ENCODE data around the gene GNAT2.

Gene GNAT2

GRCh38 chr1:109557520-109557919 lies 61.9 kb downstream of the GNAT2 start:
- H3K27ac Mint-ChIP-seq, result peak overlapping the region; percentile 38
- no peak overlapping the region for H3K4me3 Mint-ChIP-seq
- no peaks in the 10 kb centered on the region for H3K9me3 Mint-ChIP-seq
- ATAC-seq (ENCODE audit: low read depth), result no peak
- peaks cover 54% of the 10 kb centered on the region for H3K4me1 Mint-ChIP-seq
- DNase-seq (ENCODE audit: low spot score in 2 of 2), result no peak
- H3K36me3 Mint-ChIP-seq, result peaks cover 14% of the 10 kb centered on the region
- H3K27me3 Mint-ChIP-seq, result no peaks in the 10 kb centered on the region

- DNase-seq (ENCODE audit: low spot score in 2 of 2), result no peak
- Mint-ChIP-seq H3K27ac (no peak overlapping the region), H3K4me3 (no peak overlapping the region), H3K27me3 (no peaks in the 10 kb centered on the region), H3K9me3 (no peaks in the 10 kb centered on the region), H3K36me3 (peaks cover 14% of the 10 kb centered on the region), H3K4me1 (peaks cover 52% of the 10 kb centered on the region)
- no peak for ATAC-seq (ENCODE audit: low read depth)
Observed at GRCh38 chr1:109556563-109556962, 62.9 kb downstream of the GNAT2 start.
